Stimulated activated CD8-positive, alpha-beta memory T cell treated with anti-CD3 and anti-CD28 coated beads, Interleukin-4, amount 100 ng/mL, for 1 hour (primary cell): Measurements from ENCODE around the gene CLTB.
"Not testable (repeated sequence)": the region's sequence is repeated elsewhere in the genome, so short reads cannot be mapped to it uniquely, and the experiment has no call there.

Experiments
- DNase-seq, 2 donors: peaks; one replicate each; pipeline ENCODE4 v3.0.0-alpha.2; 2020; ENCODE audit warnings: low read depth in 2 of 2, low spot score in 1 of 2

The CLTB gene, protein sequence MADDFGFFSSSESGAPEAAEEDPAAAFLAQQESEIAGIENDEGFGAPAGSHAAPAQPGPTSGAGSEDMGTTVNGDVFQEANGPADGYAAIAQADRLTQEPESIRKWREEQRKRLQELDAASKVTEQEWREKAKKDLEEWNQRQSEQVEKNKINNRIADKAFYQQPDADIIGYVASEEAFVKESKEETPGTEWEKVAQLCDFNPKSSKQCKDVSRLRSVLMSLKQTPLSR

DNA sequence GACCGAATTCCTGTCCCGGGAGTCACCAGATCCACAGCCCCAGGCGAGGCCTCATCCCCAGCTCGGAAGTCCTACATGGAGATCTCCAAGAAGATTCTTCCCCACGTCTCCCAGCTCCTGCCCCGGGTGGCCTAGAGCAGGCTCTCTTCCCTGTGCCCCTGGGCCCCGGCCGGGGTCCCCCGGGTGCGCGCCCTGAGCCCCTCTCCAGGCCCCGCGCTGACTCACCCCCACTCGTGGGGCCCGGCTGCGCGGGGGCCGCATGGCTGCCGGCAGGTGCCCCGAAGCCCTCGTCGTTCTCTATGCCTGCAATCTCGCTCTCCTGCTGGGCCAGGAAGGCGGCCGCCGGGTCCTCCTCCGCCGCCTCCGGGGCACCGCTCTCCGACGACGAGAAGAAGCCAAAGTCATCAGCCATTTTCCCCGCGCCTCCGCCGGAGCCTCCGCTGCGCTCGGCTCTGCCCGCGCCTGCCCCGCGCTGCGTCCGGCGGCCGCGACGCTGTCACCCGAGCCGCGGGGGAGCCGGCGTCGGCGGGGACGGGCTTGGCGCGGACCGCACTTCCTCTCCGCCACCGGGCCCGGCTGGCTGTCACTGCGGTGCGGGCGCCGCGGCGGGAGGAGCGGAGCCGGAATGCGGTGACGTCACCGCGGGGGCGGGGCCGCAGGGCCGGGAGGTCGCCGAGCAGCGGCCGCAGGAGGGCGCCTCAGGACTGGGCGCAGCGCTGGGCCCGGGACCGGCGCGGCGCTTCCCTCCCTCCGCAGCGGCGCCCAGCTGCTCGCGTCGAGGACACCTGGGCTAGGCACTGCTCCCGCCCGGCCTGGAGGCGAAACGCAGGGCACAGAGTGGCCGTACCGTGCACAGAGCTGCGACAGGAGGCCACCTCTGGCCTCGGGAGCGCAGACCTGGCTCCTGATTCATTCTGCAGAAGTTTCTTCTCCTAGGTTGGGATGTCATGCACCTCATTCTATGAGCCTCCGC, at the start of gene CLTB:
Gene CLTB, minus strand, starts transcription at position 588 of the 973 bp plus-strand sequence. Its CDS starts 176 bp downstream, at position 412.
- DNase-seq, result peak; percentile 73 to 83

DNA sequence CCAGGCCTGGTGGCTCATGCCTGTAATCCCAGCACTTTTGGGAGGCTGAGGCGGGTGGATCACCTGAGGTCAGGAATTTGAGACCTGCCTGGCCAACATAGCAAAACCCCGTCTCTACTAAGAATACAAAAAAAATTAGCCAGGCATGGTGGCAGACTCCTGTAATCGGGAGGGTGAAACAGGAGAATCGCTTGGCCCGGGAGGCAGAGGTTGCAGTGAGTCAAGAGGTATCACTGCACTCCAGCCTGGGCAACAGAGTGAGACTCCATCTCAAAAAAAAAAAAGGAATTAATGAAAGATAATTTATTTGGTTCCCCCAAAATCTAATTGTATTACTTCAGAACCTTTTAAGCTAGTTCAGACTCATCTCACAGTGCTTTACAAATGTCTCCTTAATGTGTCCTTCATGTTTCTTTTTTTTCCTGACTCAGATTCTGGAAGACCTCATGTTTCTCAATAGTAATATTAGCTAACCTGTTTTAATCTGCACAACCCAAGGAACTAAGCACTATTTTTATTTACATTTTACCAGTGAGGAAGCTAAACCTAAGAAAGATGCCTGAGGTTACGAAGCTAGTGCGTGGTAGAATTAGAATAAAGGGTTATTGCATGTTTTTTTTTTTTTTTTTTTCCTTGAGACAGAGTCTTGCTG, 46.9 kb upstream of the CLTB start:
- DNase-seq, result no peak

DNA sequence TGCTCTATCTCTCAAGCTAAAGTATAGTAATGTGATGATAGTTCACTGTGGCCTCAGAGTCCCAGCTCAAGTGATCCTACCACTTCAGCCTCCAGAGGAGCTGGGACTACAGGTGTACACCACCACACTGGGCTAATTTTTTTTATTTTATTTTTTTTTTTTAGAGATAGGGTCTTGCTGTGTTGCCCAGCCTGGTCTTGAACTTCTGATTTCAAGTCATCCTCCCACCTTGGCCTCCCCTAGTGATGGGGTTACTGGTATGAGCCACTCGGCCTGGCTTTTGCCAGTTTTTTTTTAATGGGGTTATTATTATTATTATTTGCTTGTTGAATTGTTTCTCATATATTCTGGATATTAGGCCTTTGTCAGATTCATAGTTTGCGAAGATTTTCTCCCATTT, 45.0 kb upstream of the CLTB start:
- DNase-seq, result no peak

DNA sequence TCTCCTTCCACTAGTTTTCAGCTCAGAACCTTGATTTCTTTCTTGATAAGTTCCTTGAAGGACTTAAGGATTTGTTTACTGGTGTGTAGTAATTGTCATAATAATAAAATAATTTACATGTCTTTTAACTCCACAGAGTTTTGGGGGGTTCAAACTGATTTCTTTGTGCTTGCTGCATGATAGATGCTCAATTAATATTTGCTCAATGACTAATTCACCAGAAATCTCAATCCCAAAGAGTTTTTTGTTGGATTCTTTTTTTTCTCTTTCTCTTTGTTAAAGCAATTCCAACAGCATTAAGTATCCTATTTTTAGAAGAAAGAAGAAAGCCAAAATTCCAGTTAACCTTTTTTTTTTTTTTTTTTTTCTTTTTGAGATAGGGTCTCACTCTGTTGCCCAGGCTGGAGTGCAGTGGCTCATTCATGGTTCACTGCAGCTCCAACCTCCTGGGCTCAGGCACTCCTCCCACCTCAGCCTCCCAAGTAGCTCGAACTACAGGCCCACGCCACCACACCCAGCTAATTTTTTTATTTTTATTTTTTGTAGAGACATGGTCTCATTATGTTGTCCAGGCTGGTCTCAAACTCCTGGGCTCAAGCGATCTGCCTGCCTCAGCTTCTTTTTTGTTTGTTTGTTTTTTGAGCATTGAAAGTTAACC, 42.7 kb upstream of the CLTB start:
- no peak for DNase-seq

DNA sequence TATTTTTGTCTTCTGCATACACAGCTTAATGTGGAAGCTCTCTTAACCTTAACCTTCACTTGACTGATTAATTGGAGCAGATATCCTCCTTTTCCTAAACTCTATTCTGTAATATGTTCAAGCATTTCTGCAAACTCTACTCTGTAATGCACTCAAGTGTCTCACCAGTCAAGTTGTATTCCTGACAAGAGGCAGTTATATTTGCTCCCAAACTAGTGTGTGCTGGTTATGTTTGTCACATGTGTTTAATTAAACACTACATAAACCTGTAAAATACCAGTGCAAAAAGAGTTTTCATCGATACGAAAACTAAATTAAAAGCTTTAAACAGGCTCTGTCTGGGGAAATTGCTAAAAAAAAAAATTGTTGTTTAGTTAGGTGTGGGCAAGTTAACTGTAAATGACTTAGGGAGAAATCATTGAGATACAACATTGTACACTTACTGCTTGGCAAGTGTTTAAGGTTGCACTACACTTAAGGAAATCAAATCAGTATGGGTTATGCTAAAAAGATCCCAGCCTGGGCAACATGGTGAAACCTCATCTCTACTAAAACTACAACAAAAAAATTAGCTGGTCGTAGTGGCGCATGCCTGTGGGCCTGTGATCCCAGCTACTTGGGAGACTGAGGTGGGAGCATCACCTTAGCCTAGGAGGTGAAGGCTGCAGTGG, 38.5 kb upstream of the CLTB start:
- DNase-seq, result no peak

DNA sequence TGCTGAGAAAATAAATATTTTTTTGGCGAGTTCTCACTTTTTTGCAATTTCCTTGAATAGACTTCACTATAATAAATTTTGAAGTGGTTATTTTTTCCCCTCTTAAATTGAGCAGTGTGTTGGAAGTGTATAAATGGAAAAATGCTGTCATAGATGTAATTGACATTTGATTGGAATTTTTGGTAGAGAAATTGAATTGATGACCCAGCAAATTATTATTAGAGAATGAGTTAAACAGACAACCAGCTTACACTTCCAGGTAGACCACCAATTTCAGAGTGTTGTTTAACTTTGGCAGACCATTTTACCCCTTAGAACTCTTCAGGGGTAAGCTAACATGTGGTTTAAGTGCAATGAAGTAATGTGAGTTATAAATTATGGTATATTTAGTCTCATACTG, 33.7 kb upstream of the CLTB start:
- DNase-seq, result no peak

DNA sequence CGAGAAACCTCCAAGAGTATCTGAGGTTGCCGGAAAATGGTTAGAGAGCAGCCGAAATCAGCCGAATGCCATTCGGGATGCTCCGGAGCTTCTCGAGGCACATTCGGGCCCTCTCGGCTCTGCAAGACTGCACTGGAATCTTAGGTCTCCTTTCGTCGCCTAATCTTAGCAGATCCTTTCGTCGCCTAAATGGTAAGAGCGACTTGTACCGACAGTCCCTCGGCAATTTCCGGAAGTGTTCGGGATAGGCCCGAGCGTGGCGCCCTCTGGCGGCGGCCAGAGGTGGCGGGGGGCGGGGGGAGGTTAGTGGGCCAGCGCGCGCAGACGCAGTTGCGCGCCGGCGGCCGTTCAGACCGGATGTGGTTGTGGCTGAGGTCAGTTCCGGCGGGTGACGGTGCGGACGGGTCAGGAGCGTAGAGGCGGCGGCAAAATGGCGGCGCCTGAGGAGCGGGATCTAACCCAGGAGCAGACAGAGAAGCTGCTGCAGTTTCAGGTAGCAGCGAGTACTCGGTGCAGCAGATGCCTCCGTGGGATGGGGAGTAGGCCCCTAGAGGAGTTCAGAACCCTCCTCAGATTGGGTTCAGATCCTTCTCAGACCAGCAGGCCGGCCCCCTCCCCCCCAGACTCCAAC, 31.8 kb upstream of the CLTB start, which contains the start of gene FAF2:
Gene FAF2, plus strand, starts transcription at position 408 of the 631 bp plus-strand sequence. Its CDS starts 23 bp downstream, at position 431.
- DNase-seq, result peak; percentile 97 to 98

DNA sequence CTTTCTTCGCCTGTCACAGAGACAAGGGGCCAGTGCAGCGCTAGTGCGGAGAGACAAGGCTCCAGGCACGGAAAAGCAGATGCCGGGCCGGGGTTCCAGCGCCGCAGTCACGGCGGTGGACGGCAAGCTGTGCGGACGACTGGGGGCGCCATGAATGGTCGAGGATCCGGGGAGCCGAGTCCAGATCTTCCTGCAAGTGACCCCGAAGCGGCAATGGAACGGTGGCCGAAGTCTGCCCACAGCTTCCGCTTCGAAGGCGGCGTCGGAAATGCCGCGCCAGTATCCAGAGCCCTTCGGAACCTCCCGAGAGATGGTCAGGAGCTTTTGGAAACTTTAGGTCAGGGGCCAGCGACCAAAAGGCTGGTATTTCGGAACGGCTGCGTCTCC, 31.2 kb upstream of the CLTB start:
- peak in 1 of 2 donors; percentile 19 for DNase-seq

DNA sequence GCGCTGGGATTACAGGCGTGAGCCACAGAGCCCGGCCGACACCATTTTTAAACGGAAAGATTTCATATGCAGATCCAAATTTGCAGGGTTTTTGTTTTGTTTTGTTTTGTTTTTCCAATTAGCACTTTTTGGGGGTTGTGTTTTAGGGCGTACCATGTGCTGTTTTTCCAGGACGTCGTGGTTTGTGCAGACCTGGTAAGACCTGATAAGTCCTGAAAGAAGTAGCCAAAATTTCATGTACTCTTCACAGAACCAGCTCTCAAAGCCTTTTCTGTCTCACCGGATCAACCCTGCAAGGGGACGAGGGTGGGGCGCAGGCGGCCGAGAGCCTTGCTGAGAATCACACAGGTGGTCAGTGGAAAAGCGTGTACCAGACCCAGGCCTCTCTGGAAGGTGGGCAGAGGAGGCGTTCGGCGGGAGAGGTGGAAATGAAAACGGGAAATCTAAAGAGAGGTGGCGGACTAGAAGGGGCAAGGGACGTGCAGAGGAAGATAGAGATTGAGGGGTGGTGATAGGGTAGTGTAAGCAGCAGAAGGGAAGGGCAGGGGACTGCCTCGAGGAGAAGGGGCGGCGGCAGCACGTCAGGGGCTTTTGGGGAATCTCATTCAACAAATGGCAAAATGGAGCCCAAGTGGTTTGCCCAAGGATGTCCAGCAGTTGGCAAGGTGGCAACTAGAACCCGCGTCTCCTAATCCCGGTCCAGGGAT, 30.7 kb upstream of the CLTB start:
- peak; percentile 1 to 8 for DNase-seq

DNA sequence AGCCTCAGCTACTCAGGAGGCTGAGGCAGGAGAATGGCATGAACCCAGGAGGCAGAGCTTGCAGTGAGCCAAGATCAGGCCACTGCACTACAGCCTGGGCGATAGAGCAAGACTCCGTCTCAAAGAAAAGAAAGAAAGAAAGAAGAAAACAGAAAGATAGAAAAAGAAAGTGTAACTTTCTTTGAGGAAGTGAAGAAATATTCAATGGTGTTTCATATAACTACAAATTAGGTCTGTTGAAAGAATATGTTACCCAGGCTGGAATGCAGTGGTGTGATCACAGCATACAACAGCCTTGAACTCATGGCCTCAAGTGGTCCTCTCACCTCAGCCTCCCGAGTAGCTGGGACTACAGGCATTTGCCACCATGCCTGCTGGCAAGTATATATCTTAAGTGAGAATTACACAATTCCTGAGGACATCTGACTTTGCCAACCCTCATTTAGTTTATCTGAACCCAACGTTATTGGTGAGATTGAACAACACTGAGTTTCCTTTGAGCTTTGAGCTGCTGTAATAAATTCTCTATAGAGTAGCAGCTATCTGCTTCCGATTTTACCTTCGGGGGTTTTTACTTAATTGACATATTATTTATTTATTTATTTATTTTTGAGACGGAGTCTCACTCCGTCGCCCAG, 29.8 kb upstream of the CLTB start:
- DNase-seq, result no peak

DNA sequence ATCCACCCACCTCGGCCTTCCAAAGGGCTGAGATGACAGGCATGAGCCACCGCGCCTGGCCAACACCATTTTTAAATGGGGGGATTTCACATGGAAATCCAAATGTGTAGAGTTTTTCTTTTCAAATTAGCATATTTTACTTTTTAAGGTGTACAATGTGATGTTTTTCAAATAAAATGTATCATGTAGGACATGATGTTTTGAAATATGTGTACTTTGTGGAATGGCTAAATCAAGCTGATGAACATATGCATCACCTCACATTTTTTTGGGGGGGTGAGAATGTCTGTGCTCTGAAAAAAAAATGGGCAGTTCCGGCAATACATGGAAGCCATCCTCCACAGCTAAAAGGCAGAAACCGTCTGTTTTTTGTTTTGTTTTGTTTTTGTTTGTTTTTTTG, 28.4 kb upstream of the CLTB start:
- no peak for DNase-seq

DNA sequence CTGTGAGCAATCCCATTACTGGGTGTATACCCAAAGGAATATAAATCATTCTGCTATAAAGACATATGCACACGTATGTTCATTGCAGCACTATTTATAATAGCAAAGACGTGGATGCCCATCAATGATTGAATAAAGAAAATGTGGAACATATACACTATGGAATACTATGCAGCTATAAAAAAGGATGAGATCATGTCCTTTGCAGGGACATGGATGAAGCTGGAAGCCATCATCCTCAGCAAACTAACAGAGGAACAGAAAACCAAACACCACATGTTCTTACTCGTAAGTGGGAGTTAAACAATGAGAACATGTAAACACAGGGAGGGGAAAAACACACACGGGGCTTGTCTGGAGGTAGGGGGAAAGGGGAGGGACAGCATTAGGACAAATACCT, 26.6 kb upstream of the CLTB start:
- not testable (repeated sequence) for DNase-seq

DNA sequence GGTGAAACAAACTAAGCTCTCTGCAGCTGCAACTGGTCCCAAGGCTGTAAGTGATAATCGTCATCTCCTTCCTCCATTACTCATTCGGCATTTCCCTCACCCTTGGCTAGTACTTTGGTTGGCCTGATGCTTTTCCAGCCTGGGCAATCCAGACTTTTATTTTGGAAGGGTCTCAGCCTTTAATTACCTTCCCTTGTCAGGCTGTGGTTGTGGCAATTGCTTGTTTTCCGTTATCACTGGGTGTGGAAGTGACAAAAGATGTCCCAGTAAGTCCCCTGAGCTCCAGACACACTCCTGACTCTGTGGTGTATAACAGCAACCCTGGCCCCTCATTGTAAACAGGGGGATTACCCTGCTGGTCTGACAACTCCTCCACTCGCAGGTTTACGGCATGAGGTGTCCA, 25.6 kb upstream of the CLTB start:
- DNase-seq, result no peak

DNA sequence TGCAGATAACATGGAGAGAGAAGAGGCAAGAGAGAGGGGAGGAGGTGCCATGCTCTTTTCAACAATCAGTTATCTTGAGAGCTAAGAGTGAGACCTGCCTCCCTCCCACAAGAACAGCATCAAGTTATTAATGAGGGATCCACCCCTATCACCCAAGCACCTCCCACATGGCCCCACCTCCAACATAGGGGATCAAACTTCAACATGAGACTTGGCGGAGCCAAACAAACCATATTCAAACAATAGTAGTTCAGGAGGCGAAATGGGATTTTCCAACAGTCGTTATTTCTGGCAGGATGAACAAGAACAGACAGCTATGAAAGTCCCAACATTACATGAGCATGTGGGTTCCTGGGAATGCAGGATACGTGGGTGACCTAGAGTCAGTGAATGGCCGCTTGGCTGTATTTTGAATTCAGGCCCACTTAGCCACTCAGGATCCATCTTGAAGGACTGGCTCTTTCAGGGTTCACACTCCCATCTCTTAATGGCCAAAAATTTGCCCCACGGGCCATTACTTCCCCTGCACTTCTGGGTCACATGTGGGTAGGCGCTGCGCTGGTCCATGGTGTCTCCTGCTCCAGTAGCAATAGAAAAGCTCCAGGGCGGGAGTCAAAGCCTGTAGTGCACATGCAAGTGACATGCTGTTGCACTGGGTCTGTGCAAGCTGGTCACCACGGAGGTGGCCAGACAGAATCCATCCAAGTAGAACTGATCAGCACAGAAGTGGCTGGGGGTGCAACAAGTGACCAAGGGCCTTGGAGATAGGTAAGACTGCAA, 24.8 kb upstream of the CLTB start:
- no peak for DNase-seq

DNA sequence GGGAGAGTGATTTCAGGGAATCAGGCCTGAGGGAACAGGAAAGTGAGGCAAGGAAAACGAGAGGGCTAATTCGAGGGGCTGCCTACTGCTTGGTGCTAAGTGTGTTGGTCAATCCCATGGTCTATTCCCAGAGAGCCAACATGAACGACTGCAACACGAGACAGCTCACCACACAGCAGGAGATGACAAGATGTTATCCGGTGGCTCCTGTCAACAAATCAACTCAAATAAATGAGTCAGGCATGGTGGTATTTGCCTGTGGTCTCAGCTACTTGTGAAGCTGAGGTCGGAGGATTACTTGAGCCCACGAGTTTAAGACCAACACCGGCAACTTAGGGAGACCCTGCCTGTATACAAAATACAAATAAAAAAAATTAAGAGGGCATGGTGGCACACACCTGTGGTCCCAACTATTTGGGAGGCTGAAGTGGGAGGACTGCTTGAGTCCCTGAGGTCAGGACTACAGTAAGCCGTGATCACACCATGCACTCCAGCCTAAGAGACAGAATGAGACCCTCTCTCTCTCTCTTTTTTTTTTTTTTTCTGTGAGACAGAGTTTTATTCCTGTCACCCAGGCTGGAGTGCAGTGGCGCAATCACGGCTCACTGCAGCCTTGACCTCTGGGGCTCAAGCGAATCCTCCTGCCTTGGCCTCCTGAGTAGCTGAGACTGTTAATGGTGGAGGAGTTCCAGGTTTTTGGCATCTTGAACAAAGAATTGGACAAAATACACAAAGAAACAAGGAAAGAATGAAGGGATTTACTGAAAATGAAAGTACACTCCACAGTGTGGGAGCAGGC, 22.8 kb upstream of the CLTB start:
- no peak for DNase-seq

DNA sequence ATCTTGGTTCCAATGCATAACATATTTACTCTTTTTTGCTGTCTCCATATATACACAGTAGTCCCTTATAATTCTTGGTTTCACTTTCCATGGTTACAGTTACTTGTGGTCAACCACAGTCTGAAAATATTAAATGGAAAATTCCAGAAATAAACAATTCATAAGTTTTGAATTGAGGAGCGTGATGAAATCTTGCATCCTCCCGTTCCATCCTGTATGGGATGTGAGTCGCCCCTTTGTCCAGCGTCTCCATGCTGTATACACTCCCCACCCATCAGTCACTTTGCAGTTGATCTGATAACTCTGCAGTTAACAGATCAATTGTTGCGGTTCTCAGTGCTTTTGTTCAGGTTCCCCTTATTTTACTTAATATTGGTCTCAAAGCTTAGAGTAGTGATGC, 20.3 kb upstream of the CLTB start:
- no peak for DNase-seq

DNA sequence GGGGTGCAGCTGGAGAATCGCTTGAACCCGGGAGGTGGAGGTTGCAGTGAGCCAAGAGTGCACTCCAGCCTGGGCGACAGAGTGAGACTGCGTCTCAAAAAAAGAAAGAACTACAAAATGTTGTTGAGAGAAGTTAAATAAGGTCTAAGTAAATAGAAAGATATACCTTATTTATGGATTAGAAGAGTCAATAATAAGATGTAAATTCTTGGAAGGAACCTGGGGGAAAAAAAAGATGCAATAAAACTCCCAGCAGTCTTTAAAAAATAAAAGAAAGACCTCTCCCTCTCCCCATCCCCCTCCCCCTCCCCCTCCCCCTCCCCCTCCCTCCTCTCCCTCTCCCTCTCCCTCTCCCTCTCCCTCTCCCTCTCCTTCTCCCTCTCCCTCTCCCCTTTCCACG, 16.4 kb upstream of the CLTB start:
- DNase-seq, result no peak

DNA sequence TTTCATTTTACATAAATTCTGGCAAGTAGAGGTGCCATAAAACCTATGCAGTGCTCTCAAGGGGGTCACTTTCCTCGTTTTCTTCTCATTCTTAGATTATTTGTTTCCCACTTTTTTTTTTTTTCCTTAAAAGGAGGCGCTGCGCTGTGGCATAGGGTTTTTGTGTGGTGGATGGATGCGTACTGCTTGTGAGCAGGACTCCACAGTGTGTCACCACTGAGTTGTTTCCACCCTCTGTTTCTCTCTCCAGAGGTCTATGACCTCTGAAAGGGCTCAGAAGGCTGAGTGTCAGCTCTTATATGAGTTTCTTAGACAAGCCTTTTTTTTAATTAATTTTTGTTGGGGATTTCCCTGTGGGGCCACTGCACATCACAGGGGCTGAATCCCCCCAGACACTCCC, 13.6 kb upstream of the CLTB start:
- no peak for DNase-seq
